Inflammatory macrophage treated with lipopolysaccharide for 4 hours (primary cell): Measurements from ENCODE around the gene C1orf35.

ENCODE experiments used
- DNase-seq: peaks from one replicate; pipeline ENCODE4 v3.0.0-alpha.2; 2020

C1orf35 gene

DNA sequence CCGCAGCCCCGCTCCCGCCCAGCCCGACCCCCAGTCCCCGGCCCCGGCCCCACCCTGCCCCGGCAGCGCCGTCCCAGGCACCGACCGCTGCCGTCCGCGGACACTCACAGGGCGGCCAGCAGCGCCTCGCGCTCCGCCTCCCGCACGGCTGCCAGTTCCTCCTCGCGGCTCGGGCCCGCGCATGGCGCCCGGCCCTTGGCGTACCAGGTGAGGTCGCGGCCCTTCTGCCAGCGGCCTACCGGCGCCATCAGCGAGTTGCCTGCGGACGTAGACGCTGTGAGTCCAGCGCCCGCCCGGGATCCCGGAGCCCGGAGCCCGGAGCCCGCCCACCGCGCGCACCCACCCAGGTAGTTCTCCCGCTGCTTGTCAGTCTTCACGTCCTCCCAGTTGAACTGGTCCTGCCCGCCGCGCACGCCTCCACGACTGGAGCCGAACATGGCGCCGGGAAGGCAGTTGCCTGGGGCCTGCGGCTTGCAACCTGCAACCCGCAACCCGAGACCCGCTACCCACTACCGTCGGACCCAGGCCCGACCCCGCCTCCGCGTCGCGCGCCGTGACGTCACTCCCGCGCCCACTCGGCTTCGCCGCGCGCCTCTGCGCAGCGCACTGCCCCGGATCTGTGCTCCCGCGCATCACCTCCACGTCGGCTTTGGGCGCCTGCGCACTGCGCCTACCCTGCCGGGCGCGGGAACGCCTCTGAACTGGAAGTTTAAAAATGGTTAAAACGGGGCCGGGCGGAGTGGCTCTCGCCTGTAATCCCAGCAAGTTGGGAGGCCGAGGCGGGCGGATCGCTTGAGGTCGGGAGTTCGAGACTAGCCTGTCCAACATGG, at the start of gene C1orf35:
TSS of gene C1orf35 (minus strand) at position 535 of the 830 bp plus-strand sequence. CDS start at position 437, 98 bp downstream.
- DNase-seq, result peak; percentile 92

DNA sequence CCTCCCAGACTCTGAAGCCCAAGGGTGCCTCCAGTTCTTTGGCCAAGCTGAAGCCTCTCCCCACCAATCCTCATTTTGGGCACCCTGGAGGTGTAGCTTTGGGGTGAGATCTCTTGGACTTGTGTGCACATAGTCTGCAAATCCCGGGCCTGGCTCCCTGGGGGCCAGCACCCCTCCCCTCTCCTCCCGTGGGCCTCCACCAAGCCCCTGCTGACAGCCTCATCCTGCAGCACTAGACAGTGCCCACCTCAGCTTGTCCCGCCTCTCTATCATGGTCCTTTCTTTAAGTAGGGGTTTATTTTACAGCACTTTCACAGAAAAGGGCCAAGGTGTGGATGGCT, 49.8 kb upstream of the C1orf35 start:
- no peak for DNase-seq

DNA sequence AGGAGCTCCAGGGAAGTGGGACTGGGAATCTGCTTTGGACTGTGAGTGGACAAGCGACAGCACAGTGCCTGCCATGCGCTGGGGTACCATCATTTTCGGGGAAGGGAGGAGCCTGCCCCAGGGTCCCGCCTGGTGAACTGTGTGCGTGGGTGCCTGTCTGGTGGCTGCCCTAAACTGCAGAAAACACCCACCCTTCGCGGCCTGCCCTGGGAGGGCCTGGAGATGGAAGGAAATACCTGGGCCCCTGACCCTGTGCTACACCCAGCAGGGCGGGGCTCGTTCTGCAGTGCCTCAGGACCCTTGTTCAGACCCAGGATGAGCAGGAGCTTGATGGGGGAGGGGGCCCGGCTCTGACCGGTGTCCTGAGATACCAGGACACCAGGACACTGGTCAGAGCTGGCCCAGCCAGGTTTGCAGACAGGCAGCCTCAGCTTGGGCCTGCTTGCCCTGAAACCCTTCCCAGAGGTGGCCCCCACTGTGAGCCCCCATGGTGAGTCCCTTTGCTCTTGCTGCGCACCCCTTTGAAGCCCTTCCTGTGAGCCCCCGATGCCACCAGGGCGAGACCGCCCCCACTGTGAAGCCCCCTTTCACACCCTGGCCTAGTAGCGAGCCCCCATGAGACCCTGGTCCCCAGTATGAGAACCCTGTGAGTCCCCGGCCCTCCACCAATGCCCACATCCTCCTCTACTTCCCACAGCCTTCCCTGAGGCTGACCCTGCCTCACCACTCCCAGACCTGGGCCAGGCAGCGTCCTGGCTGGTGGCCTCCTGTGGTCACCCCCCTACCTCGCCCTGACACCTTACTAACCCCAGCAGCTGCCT, 49.2 kb upstream of the C1orf35 start:
- no peak for DNase-seq

DNA sequence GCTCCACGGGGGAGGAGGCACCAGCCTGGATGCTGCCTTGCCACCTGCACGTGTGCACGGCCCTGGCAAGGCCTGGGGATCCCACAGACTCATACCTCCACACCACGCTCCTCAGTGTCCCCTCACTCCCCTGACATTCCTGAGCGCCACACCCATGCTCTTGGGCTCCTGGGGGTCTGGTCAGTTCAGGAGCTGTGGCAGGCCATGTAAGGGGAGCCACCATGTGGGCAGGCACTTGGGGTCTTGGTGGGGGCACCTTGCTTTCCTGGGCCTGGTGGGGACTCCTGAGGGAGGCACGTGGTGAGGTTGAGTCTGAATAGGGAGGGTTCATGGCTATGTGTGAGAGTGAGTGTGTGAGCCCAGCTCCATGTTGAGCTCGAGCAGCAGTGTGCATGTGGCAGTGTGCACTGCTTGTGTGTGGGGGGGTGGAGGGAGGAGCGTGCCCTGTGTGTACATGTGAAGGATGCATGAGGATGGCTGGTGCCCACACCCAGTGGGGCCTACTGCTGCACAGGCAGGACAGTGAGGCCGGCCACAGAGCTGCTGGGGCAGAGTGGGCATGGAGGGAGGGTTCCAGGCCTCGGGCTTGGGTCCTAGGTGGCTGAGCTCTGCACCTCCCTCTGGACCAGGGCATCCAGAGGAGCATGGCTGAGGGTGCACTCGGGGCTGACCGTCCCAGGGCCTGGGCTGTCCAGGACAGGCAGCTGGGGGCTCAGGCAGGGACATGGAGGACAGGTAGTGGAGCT, 48.2 kb upstream of the C1orf35 start:
- no peak for DNase-seq

DNA sequence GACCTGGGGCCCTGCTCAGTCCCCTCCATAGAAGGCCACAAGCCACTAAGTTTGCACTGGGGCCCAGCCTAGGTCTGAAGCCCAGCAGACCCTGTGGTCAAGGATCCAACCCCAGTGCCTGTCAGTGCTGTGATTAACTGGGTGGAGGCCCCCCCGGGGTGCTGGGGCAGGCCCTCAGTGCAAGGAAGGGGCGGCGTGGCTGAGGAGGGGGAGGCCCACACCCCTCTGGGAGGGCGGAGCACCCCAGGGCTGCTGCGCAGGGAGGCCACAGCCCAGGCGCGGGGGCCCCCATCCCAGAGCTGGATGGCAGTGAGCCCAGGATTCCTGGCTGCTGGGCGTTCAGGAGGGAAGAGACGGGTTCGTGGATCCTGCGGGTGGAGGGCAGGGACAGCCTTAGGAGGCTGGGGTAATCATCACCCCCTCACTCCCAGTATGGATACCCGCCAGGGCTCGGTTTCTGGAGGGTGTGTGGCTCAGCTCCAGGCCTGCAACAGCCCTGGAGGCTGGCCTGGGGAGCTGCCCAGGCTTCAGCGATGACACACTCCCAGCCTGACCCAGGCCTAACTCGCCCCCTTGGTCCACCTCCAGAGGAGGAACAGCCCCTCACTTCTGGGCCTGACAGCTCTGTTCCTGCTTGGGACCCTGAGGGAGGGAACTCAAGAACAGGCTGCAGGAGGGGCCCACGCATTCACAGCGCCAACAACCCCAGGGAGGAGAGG, 47.5 kb upstream of the C1orf35 start:
- DNase-seq, result no peak

DNA sequence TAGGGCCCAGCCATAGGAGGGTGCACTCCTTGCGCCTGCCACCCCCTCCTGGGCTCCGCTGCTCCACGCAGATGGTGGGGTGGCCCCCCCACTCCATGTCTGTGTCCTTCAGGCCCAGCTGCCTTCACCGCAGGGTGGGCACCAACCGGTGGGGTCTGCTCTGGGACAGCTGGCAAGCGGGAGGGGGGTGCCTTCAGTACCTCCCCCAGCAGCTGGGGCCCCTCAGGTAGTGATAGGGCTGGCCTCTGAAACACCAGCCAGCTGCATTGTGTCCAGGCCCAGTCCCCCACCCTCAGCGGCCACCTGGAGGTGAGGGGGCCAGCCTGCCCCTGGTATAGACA, 47.0 kb upstream of the C1orf35 start:
- DNase-seq, result no peak

DNA sequence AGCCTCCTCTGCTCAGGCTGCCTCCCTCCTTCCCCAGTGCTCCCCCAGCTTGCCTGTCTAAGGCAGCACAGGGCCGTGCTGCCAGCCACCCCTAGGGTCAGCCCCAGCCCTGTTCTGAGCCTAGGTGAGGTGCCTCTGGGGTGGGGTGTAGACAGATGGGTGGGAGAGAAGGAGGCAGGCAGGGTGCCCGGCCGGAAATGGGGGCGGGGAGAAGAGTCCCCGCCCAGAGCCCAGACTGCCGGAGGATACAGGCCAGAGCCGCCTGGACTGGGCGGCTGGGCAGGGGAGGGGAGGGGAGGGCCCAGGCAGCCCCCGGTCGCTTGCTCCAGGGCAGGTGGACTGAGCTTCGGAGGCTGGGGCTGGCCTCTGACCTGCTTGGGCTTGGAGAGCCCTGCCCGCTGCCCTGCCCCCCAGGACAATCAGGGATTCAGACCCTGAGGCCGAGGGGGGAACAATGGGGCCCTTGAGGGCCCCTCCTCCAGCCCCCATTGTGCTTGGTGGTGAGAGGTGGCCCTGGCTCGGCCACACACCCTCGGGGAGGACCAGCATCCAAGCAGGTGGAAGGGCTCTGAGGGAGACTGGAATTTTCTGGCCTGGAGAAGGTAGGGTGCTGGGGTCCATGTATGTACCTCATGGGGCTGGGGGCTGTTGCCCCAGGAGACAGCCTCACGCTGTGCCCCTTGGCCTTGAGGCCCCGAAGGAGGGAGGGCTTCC, 46.4 kb upstream of the C1orf35 start, which contains the start of gene GJC2:
TSS of gene GJC2 (plus strand) at position 525 of the 714 bp plus-strand sequence. CDS start 7,829 bp downstream, outside the sequence.
- no peak for DNase-seq

DNA sequence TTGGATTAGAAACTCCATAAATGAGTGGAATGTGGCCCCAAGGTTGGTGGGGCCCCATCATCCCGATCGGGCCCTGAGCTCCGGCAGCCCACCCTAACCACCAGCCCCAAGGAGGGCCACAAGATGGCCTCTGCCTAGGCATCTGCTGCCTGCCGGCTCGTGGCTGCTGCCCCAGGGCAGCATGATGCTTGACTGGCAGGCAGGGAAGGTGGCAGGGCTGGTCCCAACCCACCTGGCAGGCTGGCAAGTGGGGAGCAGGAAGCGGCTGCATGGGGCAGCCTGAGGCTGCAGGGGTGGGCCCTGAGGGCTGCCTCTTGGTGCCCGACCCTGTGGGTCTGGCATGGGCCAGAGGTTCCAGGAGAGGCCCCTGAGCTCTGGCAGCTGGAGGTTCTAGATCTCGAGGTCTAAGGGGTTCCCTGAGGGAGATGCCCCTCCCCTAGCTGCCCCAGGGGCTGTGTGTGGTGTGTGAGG, 45.8 kb upstream of the C1orf35 start:
- no peak for DNase-seq

DNA sequence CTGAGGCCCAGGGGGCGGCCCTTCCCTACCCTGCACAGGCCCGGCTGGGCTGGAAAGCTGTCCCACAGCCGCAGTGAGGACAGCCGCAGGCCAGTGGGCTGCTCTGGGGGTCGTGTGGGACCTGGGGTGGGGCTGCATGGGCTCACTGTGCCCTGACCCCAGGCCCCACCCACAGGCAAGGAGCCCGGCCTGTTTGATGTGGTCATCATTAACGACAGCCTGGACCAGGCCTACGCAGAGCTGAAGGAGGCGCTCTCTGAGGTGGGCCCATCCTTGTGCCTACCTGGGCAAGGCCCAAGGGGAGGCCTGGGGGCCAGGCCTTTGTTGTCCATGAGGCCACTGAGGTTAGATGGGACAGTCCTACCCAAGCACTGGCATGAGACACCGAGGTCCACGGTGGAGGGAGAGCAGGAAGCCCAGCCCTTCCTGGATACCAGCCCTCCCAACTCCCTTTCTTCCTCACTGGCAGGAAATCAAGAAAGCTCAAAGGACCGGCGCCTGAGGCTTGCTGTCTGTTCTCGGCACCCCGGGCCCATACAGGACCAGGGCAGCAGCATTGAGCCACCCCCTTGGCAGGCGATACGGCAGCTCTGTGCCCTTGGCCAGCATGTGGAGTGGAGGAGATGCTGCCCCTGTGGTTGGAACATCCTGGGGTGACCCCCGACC, 45.2 kb upstream of the C1orf35 start:
- no peak for DNase-seq

DNA sequence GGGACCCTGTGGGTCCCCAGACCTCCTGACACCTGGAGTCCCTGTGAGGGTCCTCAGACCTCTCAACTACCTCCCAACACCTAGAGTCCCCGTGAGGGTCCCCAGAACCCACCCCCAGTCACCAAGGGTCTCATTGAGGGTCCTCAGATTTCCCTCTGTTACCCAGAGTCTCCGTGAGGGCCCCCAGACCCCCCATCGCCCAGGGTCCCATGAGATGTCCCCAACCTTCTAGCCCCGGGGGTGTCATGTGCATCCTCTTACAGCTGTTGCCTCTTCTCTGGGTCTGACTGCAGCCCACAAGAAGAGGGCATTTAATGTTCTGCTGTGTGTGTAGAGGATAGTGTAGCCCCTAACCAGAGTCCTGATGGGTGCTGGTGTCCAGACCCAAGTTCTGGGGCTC, 44.6 kb upstream of the C1orf35 start:
- DNase-seq, result no peak

DNA sequence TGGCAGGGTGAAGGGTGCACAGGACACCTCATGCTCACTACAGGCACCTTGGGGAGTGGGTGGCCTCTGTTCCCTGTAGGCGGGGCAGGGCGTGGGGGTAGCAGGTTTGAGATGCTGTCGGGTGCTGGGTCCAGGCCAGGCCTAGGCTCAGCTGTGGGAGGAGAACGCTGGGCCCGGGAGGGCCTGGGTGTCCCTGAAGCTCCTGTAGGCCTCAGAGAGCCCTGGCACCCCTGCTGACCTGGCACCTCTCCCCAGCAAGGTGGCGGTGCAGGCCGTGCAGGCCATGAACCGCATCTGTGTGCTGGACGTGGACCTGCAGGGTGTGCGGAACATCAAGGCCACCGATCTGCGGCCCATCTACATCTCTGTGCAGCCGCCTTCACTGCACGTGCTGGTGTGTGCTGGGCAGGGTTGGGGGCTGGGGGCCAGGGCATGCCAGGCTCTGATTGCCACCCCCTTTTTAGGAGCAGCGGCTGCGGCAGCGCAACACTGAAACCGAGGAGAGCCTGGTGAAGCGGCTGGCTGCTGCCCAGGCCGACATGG, 44.1 kb upstream of the C1orf35 start:
- no peak for DNase-seq

DNA sequence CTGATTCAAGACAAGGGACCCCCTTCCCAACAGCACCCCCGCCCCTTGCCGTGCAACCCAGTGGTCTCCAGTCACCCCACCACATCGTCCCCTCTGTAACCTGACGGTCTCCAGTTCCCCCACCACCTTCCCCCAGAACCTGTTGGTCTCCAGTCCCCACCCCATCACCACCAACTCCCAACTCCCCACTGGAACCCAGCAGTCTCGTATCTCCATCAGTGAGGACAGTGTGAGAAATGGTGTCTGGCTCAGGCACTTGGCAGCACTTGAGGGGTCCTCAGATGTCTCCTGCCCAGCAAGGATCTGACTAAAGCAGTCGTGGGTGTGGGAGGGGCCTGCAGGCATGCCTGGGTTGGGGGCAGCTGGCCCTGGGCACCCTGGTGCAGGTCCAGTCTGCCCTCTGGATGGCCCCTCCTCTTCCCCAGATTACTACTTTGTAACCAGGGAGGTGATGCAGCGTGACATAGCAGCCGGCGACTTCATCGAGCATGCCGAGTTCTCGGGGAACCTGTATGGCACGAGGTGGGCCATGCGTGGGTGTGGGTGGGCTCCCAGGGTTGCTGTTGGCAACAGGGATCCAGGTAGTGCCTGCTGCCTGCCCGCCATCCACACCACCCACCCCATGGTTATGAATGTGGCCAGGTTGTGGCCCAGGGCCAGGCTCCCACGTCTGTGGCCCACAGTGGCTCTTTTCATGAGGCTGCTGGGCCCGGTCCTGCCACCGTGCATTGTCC, 43.5 kb upstream of the C1orf35 start:
- DNase-seq, result no peak

DNA sequence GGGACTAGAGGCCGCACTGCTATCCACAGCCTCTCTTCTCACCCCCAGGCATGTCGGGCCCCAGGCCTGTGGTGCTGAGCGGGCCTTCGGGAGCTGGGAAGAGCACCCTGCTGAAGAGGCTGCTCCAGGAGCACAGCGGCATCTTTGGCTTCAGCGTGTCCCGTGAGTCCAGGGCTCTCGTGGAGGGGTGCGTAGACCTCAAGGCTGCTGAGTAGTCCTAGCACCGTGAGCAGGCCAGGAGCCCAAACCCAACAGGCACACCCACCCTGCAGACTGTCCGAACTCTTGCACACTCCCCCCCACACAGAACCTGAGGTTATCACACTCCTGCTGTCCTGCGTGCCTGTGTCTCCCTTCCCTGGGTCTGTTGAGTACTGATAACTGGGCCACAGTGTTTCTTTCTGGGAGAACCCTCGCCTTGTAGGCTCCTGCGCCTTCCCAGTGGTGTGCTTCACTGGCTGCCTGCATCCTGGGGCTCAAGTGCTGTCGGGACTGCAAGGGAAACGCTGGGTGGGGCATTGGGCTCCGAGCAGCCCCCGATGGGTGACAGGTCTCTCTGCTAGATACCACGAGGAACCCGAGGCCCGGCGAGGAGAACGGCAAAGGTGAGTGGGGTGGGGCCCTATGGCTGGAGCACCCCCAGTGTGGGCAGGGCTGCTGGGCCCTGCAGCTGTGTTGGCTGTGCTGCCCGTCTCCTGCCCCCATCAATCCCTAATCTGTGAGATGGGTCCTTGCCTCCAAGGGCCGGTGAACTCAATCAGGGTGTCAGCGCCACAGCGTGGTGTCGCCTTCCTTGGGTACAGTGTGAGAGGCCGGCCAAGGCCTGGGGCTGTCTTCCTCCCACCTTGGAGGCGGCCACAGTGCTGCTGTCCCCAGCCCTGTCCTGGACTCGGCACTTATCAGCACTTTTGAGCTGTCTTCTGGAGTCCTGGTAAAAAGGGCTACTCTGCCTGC, 42.6 kb upstream of the C1orf35 start:
- no peak for DNase-seq

DNA sequence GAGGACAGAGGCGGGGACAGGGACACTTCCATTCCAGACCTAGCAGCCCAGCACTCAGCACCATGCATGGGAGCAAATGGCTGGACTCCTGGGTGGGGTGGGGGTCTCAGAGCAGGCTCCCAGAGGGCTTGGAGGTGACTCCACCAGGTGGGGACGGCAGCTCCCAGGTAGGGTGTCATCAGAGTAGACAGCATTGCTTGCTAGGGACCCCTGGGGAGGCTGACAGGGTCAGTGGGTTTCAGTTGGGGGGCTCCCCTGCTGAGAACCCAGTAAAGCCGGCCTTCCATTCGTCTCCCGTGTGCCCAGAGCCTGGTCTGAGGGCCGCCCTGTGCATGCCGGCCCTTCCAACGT, 41.8 kb upstream of the C1orf35 start:
- no peak for DNase-seq

DNA sequence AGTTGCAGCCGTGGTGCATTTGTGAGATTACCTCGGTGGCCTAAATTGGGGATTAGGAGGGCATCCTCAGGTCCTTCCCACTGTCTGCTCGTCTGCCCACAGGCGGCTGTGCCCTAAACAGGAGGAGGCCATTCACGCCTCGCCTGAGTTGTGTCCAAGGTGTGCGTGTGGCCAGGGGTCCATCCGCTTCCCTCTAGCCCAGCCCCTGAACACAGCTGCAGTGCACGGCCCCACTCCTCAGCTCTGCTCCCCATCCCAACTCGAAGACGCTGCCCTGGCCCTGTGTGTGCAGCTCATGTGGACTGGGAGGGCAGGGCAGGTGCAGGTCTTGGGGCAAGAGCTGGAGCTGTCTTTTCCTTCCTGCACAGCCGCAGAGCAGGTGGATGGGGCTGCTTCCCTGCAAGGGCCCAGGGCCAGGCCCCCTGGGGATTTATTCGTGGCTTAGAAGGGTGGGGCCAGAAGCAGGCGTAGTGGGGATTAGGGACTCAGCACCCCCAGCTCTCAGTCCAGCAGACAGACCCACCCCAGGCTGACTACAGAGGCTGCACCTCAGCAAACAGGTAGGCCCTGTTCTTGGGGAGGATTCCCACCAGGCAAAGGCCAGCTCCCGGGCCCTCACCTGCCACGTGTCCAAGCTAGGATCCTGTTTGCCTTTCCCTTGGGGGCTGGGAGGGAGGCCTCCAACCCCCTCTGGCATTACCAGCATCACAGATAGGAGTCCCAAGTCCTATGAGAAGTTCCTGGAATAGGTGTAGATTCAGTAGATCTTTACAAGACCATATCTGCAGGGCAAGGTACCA, 41.3 kb upstream of the C1orf35 start:
- no peak for DNase-seq

DNA sequence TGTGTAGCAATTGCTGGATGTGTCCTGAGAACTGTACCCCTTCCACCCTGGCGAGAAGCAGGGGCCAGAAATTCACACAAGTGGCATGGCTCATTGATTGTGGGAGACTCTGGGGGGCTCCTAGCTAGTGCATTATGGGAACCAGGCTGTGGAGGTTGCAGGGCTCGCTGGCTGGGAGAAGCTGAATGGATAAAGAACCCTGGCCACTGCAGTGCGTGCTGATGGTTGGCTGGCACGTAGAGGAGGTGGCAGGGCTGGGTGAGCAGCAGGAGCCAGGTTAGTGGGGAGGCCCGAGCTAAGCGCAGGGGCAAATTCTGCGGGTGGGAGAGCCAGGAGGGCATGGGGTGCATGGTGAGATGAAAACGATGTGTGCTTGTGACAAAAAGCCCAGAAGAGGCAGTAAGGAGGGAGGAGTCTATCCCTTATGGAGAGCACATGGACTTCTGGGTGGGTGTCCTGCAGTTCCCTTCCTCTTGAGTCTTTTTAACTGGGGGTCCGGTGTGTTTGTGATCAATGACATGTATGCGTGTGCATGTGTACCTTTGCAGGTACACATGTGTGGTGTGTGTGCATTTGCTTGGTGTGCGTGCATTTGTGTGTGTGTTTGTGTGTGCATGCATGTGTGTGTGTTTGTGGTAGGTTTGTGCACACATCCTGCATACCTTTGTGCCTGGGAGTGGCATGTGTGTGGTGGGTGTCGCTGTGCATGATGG, 40.5 kb upstream of the C1orf35 start:
- no peak for DNase-seq

DNA sequence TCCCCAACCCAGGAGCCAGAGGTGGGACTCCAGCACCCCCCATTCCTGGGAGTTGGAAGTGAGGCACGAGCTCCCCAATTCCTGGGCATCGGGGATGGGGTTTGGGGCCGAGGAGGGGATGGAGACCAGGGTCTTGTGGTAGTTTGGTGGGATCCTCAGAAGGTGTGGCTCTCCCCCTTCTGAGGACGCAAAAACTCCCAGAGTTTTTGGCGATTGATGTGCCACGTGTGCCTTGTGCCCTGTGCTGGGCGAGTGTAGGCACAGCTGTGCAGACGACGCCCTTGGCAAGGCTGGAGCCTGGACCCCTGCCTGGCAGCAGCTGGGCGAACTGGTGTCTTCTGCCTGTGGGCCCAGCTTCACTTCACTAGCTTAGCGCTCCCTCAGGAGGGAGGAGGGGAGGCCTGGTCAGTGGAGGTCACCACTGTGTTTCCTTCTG, 39.6 kb upstream of the C1orf35 start:
- DNase-seq, result no peak
